ENCODE data around the gene FCER1G.

FCER1G gene

GRCh38 chr1:161189036-161189435 lies 26.1 kb upstream of the FCER1G start:
- DNase-seq: no peak

- DNase-seq: peak; percentile 10
These were observed 24.1 kb upstream of the FCER1G start for GRCh38 chr1:161190962-161191521.

- DNase-seq: no peak
These were observed 23.1 kb upstream of the FCER1G start for GRCh38 chr1:161191971-161192370.

DNA sequence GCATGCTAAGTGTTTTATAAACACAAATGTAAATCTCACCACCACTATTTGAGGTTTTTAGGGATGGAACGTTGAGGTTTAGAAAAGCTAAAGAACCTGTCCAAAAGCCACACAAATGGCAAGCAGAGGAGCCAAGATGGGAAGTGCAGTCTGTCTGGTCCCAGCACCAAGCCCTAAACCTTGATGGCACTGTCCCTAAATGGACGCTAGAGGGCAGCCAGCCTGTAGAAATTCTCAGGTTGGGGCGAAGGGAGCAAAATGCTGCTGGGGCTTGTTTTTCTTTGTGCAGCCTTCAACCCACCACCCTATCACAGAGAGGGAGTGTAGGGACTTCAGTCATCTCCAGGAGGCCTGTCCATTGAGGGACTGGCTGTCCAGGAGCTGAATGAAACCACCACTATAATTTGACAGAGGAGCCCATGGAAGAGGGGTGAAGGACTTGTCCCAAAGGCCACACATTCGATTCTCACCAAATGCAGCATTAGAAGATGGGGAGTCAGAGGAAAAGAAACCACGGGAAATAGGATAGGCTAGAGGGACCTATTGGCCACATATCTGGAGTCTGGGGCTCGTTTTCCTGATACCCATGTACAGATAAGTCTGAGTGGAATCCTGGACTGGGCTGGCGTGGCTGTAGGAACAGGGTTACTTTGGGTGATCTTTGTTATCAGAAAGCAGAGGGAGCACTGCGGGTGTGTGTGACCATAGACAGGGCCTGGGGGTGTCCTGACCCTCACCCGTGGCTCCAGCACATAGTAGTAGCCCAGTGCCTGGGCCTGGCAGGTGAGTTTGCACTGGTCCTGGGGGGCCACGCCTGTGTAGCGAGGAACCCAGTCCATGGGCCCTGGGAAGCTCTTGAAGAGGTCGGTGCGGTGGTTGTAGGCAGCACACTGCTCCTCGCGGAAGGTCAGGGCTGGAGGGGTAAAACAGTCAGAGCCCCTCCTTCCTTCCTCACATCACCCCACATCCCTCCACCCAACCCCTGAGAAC lies 22.3 kb upstream of the FCER1G start:
- DNase-seq: peak; percentile 90

GRCh38 chr1:161193561-161194235 lies 21.4 kb upstream of the FCER1G start:
- no peak for DNase-seq

- DNase-seq: no peak
These were observed 19.9 kb upstream of the FCER1G start for GRCh38 chr1:161195171-161195570.

GRCh38 chr1:161196111-161196510 lies 19.0 kb upstream of the FCER1G start:
- DNase-seq: no peak

DNA sequence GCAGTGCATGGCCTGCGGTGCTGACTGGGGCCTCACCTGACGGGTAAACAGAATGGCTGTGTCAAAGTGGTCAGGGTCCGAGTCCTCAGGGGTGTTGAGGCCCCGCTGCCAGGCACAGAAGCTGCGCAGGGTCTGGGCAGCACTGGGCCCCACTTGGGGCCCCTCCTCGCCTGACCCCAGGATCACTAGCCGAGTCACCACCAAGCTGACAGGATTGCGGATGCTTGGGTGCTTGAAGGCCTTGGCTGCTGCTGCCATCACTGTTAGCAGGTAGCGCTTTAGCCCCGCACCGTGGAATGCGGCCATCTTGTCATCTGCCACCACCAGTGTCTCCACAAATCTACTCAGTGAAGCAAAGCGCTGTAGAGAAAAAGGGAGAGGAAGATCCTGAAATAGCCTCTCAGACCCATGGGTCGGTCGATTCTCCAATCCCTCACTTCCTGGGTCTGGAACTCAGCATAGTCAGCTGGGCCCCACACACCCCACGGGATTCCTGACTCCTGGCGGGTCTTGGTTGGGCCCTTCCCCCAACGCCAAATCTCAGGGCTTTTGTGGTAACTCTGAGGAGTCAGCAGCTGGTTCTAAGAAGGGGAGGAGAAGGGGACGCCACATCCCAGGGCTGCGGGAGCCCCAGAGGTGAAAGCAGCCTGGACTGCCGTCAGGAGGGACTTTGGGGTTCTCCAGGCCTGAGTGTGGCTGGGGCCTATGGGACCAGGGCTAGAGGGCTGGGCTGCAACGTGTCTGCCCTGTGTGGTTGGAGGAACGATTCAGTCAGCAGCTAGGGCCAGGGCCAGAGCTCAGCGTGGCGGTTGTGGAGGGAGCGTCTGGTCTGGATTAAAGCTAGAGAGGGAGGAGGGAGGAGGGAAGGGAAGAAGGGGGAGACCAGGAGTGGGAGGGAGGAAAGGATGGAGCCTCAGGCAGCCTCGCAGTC lies 18.3 kb upstream of the FCER1G start:
- DNase-seq: peak; percentile 87

DNA sequence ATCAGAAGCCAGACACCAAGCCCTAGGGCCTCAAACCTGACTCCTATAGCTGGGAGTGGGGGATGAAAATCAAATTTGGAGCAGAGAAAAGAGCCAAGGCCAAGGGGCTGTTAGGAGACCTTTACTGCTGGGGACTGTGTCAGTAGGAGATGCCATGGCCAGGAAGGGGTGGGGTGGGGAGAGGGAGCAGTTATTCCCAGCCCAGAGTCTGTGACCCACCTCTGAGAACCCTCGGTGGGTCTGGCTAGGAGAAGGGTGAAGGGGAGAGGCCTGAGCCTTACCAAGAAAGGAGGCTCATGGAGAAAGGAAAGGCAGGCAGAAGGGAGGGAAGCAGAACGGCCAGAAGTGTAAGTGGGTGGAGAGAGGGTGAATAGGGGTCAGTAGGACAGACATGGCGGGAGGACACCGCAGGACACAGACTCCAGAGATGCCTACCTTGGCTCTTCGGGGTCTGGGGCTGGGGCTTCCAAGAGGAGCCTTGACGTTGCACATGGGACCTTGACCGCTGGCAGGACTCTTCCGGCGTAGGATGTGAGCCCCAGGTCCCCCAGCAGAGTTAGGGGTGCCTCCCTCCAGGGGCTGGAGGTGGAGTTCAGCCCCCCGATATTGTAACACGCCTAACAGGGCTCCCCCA lies 17.4 kb upstream of the FCER1G start:
- DNase-seq: no peak

- peak; percentile 81 for DNase-seq
These were observed 16.8 kb upstream of the FCER1G start for GRCh38 chr1:161198194-161198896.

DNA sequence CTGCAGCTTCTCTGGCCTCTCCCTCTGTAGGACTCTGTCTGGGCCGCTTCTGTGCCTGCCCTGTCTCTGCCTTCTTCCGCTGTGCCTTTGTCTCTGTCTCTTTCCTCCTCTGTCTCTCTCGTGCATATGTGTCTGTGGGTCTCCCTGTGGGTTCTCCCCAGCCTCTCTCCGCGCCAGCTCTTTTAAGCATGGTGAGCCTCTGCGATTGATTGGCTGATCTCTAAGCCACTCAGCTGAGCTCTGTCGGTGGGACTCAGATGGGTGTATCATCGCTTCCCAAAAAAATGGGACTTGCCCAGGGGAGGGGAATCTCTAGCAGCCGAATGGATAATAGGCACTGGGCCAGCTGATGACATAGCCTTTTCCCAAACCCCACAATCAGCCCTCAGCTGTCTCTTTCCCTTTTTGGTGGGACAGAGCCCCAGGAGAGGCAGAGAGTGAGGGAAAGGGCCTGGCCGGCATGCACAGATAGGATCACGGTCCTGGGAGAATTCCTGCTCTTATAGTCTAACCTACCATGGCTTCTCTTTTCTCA lies 16.1 kb upstream of the FCER1G start, which contains the start of gene ADAMTS4:
Gene ADAMTS4 (minus strand): TSS at position 158 of the 535 bp plus-strand sequence. CDS start 427 bp downstream, outside the sequence.
- peak; percentile 78 for DNase-seq

- no peak for DNase-seq
These were observed 15.5 kb upstream of the FCER1G start for GRCh38 chr1:161199506-161200139.

DNA sequence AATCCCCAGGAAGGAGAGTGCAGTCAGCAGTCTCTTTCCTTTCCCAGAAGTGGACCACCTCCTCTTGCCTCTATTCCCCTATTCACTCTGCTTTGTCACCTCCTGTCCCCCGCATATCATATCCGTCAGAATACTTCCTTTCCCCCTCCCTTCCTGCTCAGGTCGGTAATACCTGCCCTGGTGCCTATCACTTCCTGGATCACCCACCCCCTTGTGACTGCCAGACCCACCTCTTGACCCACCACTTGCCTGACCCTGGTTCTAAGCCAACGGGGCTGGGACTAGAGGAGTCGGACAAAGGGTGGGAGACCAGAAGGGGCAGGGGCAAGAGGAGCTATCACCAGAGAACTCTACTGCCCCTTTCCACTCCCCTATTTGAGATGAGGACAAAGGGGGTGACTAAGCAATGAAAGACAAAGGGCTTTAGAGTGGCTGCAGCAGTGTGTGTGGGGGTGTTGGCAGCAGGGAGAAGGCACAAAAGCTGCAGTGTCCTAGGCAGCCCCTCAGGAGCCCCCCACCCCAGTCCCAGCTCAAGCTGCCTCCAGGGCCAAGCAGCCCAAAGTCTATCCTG lies 14.6 kb upstream of the FCER1G start:
- peak; percentile 12 for DNase-seq

- peak; percentile 35 for DNase-seq
These were observed 13.9 kb upstream of the FCER1G start for GRCh38 chr1:161200992-161201835.

- peak; percentile 99 for DNase-seq
These were observed 13.0 kb upstream of the FCER1G start, which contains the start of gene NDUFS2 for GRCh38 chr1:161201836-161202712. Gene NDUFS2, plus strand, starts transcription at chr1:161202367. Its CDS starts 19 bp downstream, at chr1:161202386.

- DNase-seq: no peak
These were observed 8.5 kb upstream of the FCER1G start for GRCh38 chr1:161206411-161207140.

GRCh38 chr1:161207173-161207572 lies 7.9 kb upstream of the FCER1G start:
- no peak for DNase-seq

Data from eye (tissue), 1 donor.